H9 (cell line): ENCODE results near the gene CCDC51. TPM values are rescaled to one million over a fixed set of nuclear protein-coding genes. Genes with fewer than 3 reads are reported as not detected.

Experiments used
- DNase-seq: peaks from one replicate; pipeline ENCODE4 v3.0.0-alpha.2; 2017
- H2AFZ ChIP-seq: one replicate; pipeline ENCODE4 v1.6.1; 2013; ENCODE audit warnings: mild to moderate bottlenecking, low read length, control low read depth, moderate library complexity
- H2AK5ac ChIP-seq: 2 replicates; pipeline ENCODE4 v1.6.1; 2013; ENCODE audit warnings: low read length, control low read depth, mixed read lengths; ENCODE audit not compliant: insufficient read length
- H2BK120ac ChIP-seq: one replicate; pipeline ENCODE4 v1.6.1; 2013; ENCODE audit warnings: low read depth, mild to moderate bottlenecking, low read length, control low read depth, inconsistent platforms; ENCODE audit not compliant: poor library complexity, severe bottlenecking
- H2BK12ac ChIP-seq: 2 replicates; pipeline ENCODE4 v1.6.1; 2013; ENCODE audit warnings: low read length, control low read depth, mixed read lengths, low read depth; ENCODE audit not compliant: insufficient read length
- H2BK15ac ChIP-seq: 2 replicates; pipeline ENCODE4 v1.6.1; 2013; ENCODE audit warnings: low read depth, low read length, control low read depth
- H2BK20ac ChIP-seq: one replicate; pipeline ENCODE4 v1.6.1; 2013; ENCODE audit warnings: low read depth, mild to moderate bottlenecking, low read length, control low read depth, inconsistent platforms; ENCODE audit not compliant: poor library complexity, severe bottlenecking
- H2BK5ac ChIP-seq: 2 replicates; pipeline ENCODE4 v1.6.1; 2013; ENCODE audit warnings: low read length, control low read depth, mixed read lengths; ENCODE audit not compliant: insufficient read length
- H3K14ac ChIP-seq: 2 replicates; pipeline ENCODE4 v1.6.1; 2013; ENCODE audit warnings: low read length, control low read depth; ENCODE audit not compliant: insufficient read depth
- H3K18ac ChIP-seq: 2 replicates; pipeline ENCODE4 v1.6.1; 2013; ENCODE audit warnings: low read depth, mild to moderate bottlenecking, mixed read lengths, low read length, control low read depth; ENCODE audit not compliant: insufficient read length
- H3K23ac ChIP-seq: 2 replicates; pipeline ENCODE4 v1.6.1; 2013; ENCODE audit warnings: low read length, control low read depth, mixed read lengths, low read depth; ENCODE audit not compliant: insufficient read length
- H3K23me2 ChIP-seq: 2 replicates; pipeline ENCODE4 v1.6.1; 2013; ENCODE audit warnings: low read depth, mild to moderate bottlenecking, mixed read lengths, low read length, control low read depth; ENCODE audit not compliant: insufficient read length, poor library complexity, severe bottlenecking
- H3K27ac ChIP-seq: 2 replicates; pipeline ENCODE4 v1.5.1; 2013; ENCODE audit warnings: low read length, control low read depth, mixed read lengths, low read depth; ENCODE audit not compliant: insufficient read length
- H3K27me3 ChIP-seq: 2 replicates; pipeline ENCODE4 v1.6.1; 2013; ENCODE audit warnings: low read length, control low read depth, inconsistent platforms; ENCODE audit not compliant: insufficient read depth
- H3K4ac ChIP-seq: 2 replicates; pipeline ENCODE4 v1.6.1; 2013; ENCODE audit warnings: low read depth, mild to moderate bottlenecking, control low read depth, inconsistent platforms, low read length, moderate library complexity
- H3K4me1 ChIP-seq: 2 replicates; pipeline ENCODE4 v1.6.1; 2013; ENCODE audit warnings: low read length, control low read depth, inconsistent platforms; ENCODE audit not compliant: insufficient read depth
- H3K4me2 ChIP-seq: 2 replicates; pipeline ENCODE4 v1.6.1; 2013; ENCODE audit warnings: low read length, control low read depth, mixed read lengths; ENCODE audit not compliant: insufficient read length, insufficient read depth
- H3K56ac ChIP-seq: 2 replicates; pipeline ENCODE4 v1.6.1; 2013; ENCODE audit warnings: low read depth, mild to moderate bottlenecking, mixed read lengths, low read length, control low read depth; ENCODE audit not compliant: insufficient read length
- H3K79me1 ChIP-seq: 2 replicates; pipeline ENCODE4 v1.6.1; 2013; ENCODE audit warnings: low read depth, mild to moderate bottlenecking, moderate library complexity, low read length, control low read depth, inconsistent platforms; ENCODE audit not compliant: insufficient read depth, poor library complexity, severe bottlenecking
- H3K79me2 ChIP-seq: 2 replicates; pipeline ENCODE4 v1.6.1; 2013; ENCODE audit warnings: low read length, control low read depth, inconsistent platforms; ENCODE audit not compliant: insufficient read depth
- H3K9ac ChIP-seq: 2 replicates; pipeline ENCODE4 v1.6.1; 2013; ENCODE audit warnings: low read length, control low read depth, mixed read lengths; ENCODE audit not compliant: insufficient read length; ENCODE audit errors: extremely low read depth
- H3K9me3 ChIP-seq: one replicate; pipeline ENCODE4 v1.6.1; 2013; ENCODE audit warnings: low read depth, low read length, inconsistent platforms; ENCODE audit not compliant: control insufficient read depth
- H3T11ph ChIP-seq: one replicate; pipeline ENCODE4 v1.6.1; 2013; ENCODE audit warnings: mild to moderate bottlenecking, low read length, control low read depth, inconsistent platforms
- H4K20me1 ChIP-seq: one replicate; pipeline ENCODE4 v1.6.1; 2013; ENCODE audit not compliant: control insufficient read depth, insufficient read length, insufficient read depth
- H4K5ac ChIP-seq: 2 replicates; pipeline ENCODE4 v1.6.1; 2013; ENCODE audit warnings: low read depth, mild to moderate bottlenecking, mixed read lengths, low read length, control low read depth; ENCODE audit not compliant: insufficient read length
- H4K8ac ChIP-seq: replicated peaks from 2 replicates; pipeline ENCODE4 v1.6.1; 2013; ENCODE audit warnings: low read length, control low read depth, mixed read lengths, low read depth; ENCODE audit not compliant: insufficient read length
- H4K91ac ChIP-seq: 2 replicates; pipeline ENCODE4 v1.6.1; 2013; ENCODE audit warnings: low read depth, mild to moderate bottlenecking, moderate library complexity, mixed read lengths, low read length, control low read depth; ENCODE audit not compliant: insufficient read length
- H3K27ac Mint-ChIP-seq, 3 experiments: 2 replicates in 2 of 3; 3 replicates in 1 of 3; pipeline ENCODE4 v1.8.0; 2020 to 2021; ENCODE audit warnings: mixed read lengths in 3 of 3, mild to moderate bottlenecking in 1 of 3, moderate library complexity in 1 of 3
- H3K27me3 Mint-ChIP-seq: 2 replicates; pipeline ENCODE4 v1.8.0; 2021; ENCODE audit warnings: low read depth, mild to moderate bottlenecking, moderate library complexity, mixed read lengths
- H3K36me3 Mint-ChIP-seq, 3 experiments: 2 replicates in 2 of 3; 3 replicates in 1 of 3; pipeline ENCODE4 v1.8.0; 2020 to 2021; ENCODE audit warnings: low read depth in 3 of 3, mixed read lengths in 3 of 3; ENCODE audit not compliant: insufficient read depth in 1 of 3
- H3K4me1 Mint-ChIP-seq, 2 experiments: 2 replicates each; pipeline ENCODE4 v1.8.0; 2020; ENCODE audit warnings: mixed read lengths in 2 of 2
- H3K4me3 Mint-ChIP-seq, 2 experiments: 2 replicates in 1 of 2; 3 replicates in 1 of 2; pipeline ENCODE4 v1.8.0; 2020 to 2021; ENCODE audit warnings: mild to moderate bottlenecking in 2 of 2, mixed read lengths in 2 of 2, moderate library complexity in 1 of 2
- H3K9me3 Mint-ChIP-seq, 2 experiments: 2 replicates in 1 of 2; 3 replicates in 1 of 2; pipeline ENCODE4 v1.8.0; 2020; ENCODE audit warnings: mild to moderate bottlenecking in 2 of 2, mixed read lengths in 2 of 2, moderate library complexity in 1 of 2
- WGBS: extraction: QIAGEN DNeasy Blood & Tissue Kit; methylation state at CpG from one replicate; pipeline ENCODE4 v1.1.7; 2013; ENCODE audit warnings: missing lambda C conversion rate, low lambda C conversion rate, mixed read lengths; ENCODE audit not compliant: insufficient read length; ENCODE audit errors: extremely low coverage; 5-methylcytosine and 5-hydroxymethylcytosine counted together
- total RNA-seq: library from RNA; stranded (reverse); gene quantifications from 2 replicates; pipeline ENCODE4 v1.2.1, GENCODE V29; 2021
- TF ChIP-seq, protein P1 (sequence below): fragments of 200-600 bp; sonication (generic); conservative IDR thresholded peaks from 3 replicates; pipeline ENCODE4 v1.8.0; 2021; ENCODE audit warnings: antibody characterized with exemption, mild to moderate bottlenecking

CCDC51 gene
- total RNA-seq, 1 experiment from 2014 or later: 20.0 TPM

DNA sequence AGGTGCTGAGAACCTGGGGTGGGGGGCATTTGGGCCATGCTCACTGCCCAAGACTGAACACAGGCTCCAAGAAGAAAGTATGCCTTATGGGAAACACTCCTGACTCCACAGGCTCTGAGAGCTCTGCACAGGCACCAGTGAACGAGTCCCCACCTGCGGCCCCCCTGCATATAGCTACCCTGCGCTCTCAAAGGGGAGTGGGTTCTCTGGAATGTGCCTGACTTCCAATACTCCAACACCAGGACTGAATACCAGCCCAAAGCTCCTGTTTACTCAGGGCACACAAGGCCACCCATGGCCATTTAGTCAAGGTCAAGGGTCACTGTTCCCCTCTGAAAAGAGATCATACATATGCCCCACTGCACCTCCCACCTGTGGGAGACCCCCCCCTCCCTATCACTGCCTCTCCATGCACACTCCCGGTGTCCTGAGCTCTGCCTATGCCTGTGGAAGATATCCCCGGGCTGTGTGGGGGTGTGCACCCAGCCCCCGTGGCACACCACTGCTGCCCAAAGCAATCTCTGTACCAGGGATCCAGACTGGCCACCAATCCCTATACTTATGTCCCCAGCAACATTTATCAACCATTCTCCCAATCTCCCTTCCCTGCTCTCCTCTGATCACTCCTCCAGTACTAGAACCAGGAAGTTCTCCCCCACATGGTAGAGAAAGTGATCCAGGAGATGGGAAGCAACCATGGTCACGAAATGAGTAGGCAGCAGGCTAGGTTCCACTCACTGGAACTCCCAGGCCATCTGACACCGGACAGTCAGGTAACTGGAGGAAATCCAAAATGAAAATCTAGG lies 8.5 kb downstream of the CCDC51 start:
- DNase-seq: no peak
- no peak overlapping the region for H3K18ac ChIP-seq
- H2BK12ac ChIP-seq: no peak overlapping the region
- H3K23me2 ChIP-seq: peaks cover 13% of the 10 kb centered on the region
- Mint-ChIP-seq H3K4me3 (peak overlapping the region; percentile 17 to 93; a peak in 4 of 5 replicates), H3K9me3 (no peaks in the 10 kb centered on the region), H3K27me3 (no peaks in the 10 kb centered on the region), H3K4me1 (peaks cover 43 to 44% of the 10 kb centered on the region in 2 experiments), H3K36me3 (peaks cover 21 to 46% (median 38%) of the 10 kb centered on the region in 3 experiments; a peak in 6 of 7 replicates), H3K27ac (peak overlapping the region in 2 of 3 experiments; percentile 97 to 98; a peak in 6 of 7 replicates)
- no peak overlapping the region for H3K9ac ChIP-seq
- H3K56ac ChIP-seq: no peak overlapping the region
- H2BK20ac ChIP-seq: no peak overlapping the region
- no peak overlapping the region for H3K27ac ChIP-seq
- no peak overlapping the region for H4K8ac ChIP-seq
- H3K79me2 ChIP-seq: peaks cover 21% of the 10 kb centered on the region; the same call in 1 of the 2 replicates
- H2BK5ac ChIP-seq: no peak overlapping the region
- no peaks in the 10 kb centered on the region for H3K79me1 ChIP-seq
- no peaks in the 10 kb centered on the region for H3K27me3 ChIP-seq
- H2BK15ac ChIP-seq: no peak overlapping the region
- no peak overlapping the region for H3K4ac ChIP-seq
- no peak overlapping the region for H2BK120ac ChIP-seq
- no peak overlapping the region for H3K23ac ChIP-seq
- H2AK5ac ChIP-seq: no peak overlapping the region
- no peak overlapping the region for H4K5ac ChIP-seq
- H3K9me3 ChIP-seq: no peaks in the 10 kb centered on the region
- no peak overlapping the region for H4K91ac ChIP-seq
- TF ChIP-seq, protein P1, sequence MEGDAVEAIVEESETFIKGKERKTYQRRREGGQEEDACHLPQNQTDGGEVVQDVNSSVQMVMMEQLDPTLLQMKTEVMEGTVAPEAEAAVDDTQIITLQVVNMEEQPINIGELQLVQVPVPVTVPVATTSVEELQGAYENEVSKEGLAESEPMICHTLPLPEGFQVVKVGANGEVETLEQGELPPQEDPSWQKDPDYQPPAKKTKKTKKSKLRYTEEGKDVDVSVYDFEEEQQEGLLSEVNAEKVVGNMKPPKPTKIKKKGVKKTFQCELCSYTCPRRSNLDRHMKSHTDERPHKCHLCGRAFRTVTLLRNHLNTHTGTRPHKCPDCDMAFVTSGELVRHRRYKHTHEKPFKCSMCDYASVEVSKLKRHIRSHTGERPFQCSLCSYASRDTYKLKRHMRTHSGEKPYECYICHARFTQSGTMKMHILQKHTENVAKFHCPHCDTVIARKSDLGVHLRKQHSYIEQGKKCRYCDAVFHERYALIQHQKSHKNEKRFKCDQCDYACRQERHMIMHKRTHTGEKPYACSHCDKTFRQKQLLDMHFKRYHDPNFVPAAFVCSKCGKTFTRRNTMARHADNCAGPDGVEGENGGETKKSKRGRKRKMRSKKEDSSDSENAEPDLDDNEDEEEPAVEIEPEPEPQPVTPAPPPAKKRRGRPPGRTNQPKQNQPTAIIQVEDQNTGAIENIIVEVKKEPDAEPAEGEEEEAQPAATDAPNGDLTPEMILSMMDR: no peak
- WGBS: no CpG with 5 or more reads among the region's 8 CpGs
- H3K14ac ChIP-seq: no peak overlapping the region
- H3K4me2 ChIP-seq: no peak overlapping the region
- H2AFZ ChIP-seq: no peak overlapping the region
- peaks cover 16% of the 10 kb centered on the region; the same call in 1 of the 2 replicates for H3K4me1 ChIP-seq
- H3T11ph ChIP-seq: no peak overlapping the region
- no peaks in the 10 kb centered on the region for H4K20me1 ChIP-seq
